ENCODE measurements around the gene HIVEP3. TPM values are rescaled to one million over a fixed set of nuclear protein-coding genes. Genes with fewer than 3 reads are reported as not detected.
A peak's percentile ranks its signal among the peaks of the same experiment; 100 is the strongest.

Gene HIVEP3
- total RNA-seq, 1 donor from 2014 or later: 5.7 TPM

DNA sequence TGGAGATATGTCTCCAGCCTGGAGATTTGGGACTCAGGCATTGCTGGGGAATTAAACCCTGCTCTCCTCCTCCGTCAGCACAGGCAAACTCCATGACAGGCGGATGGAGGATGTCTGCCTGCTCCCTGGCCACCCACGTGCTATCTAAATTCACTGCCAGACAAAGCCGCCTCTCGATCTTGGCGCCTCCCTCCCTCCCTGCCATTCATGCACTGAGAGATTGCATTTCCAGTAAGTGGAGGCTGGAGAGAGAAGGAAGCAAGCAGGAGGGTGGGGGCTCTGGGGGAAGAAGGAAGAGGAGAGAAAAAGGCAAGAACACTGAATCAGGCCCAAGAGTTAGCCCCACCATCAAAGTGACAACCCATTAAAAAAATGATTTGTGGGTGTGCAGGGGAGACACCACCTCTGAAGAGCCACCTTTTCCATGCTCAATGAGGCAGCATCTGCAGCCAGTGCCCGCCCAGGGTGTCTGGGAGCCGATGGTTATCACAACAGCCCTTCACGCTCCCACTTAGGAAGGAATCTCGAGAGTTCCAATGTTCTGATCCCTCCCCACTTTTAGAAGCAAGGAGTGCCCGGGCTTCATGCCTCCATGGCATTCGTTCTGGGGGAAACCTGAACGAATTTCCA lies 183.0 kb downstream of the HIVEP3 start:
- DNase-seq: peak; percentile 49
- no peaks in the 10 kb centered on the region for H3K36me3 ChIP-seq
- H3K4me1 ChIP-seq: peaks cover 37% of the 10 kb centered on the region
- H3K27me3 ChIP-seq (ENCODE audit: low read depth): no peaks in the 10 kb centered on the region
- no peak overlapping the region for H3K4me3 ChIP-seq
- no peaks in the 10 kb centered on the region for H3K9me3 ChIP-seq (replicated peaks)
- no peak for TF ChIP-seq CTCF (IDR thresholded peaks at IDR 0.05; ENCODE audit: borderline replicate concordance)
- H3K27ac ChIP-seq (replicated peaks): peak overlapping the region; percentile 40
- intact Hi-C loops (cut with micrococcal nuclease): no loop called here

- no peak for DNase-seq
- no peak for TF ChIP-seq CTCF (IDR thresholded peaks at IDR 0.05; ENCODE audit: borderline replicate concordance)
- peaks cover 43% of the 10 kb centered on the region for H3K4me1 ChIP-seq
- intact Hi-C loops (cut with micrococcal nuclease): no loop called here
- H3K4me3 ChIP-seq: no peak overlapping the region
- H3K36me3 ChIP-seq: no peaks in the 10 kb centered on the region
- H3K9me3 ChIP-seq (replicated peaks): no peaks in the 10 kb centered on the region
- peak overlapping the region; percentile 40 for H3K27ac ChIP-seq (replicated peaks)
- H3K27me3 ChIP-seq (ENCODE audit: low read depth): no peaks in the 10 kb centered on the region
These were observed 183.6 kb downstream of the HIVEP3 start for GRCh38 chr1:41735139-41735538.

- no peak for TF ChIP-seq CTCF (IDR thresholded peaks at IDR 0.05; ENCODE audit: borderline replicate concordance)
- intact Hi-C loops (cut with micrococcal nuclease): no loop called here
- Histone ChIP-seq H3K4me1 (peaks cover 51% of the 10 kb centered on the region), H3K36me3 (no peaks in the 10 kb centered on the region), H3K4me3 (no peak overlapping the region), H3K9me3 (replicated peaks) (no peaks in the 10 kb centered on the region), H3K27ac (replicated peaks) (no peak overlapping the region), H3K27me3 (ENCODE audit: low read depth) (no peaks in the 10 kb centered on the region)
- DNase-seq: no peak
These were observed 184.3 kb downstream of the HIVEP3 start for GRCh38 chr1:41734201-41734970.

GRCh38 chr1:41733725-41734124 lies 185.0 kb downstream of the HIVEP3 start:
- H3K27ac ChIP-seq (replicated peaks): no peak overlapping the region
- H3K4me1 ChIP-seq: peaks cover 51% of the 10 kb centered on the region
- no peak for TF ChIP-seq CTCF (IDR thresholded peaks at IDR 0.05; ENCODE audit: borderline replicate concordance)
- intact Hi-C loops (cut with micrococcal nuclease): no loop called here
- H3K4me3 ChIP-seq: no peak overlapping the region
- no peak for DNase-seq
- no peaks in the 10 kb centered on the region for H3K9me3 ChIP-seq (replicated peaks)
- H3K27me3 ChIP-seq (ENCODE audit: low read depth): no peaks in the 10 kb centered on the region
- H3K36me3 ChIP-seq: no peaks in the 10 kb centered on the region

- DNase-seq: no peak
- Histone ChIP-seq H3K27ac (replicated peaks) (no peak overlapping the region), H3K4me1 (peaks cover 54% of the 10 kb centered on the region), H3K36me3 (no peaks in the 10 kb centered on the region), H3K27me3 (ENCODE audit: low read depth) (no peaks in the 10 kb centered on the region), H3K9me3 (replicated peaks) (no peaks in the 10 kb centered on the region), H3K4me3 (no peak overlapping the region)
- intact Hi-C loops (cut with micrococcal nuclease): no loop called here
- no peak for TF ChIP-seq CTCF (IDR thresholded peaks at IDR 0.05; ENCODE audit: borderline replicate concordance)
These were observed 185.7 kb downstream of the HIVEP3 start for GRCh38 chr1:41733021-41733420.

All from left ventricle myocardium inferior (tissue), 1 donor.